BLaER1 treated with 17β-estradiol and CSF1 and Interleukin-3, amounts not matched to agents 10 nM and 100 nM (cell line): ENCODE results near the gene MSTO1.
"Not testable (repeated sequence)": the region's sequence is repeated elsewhere in the genome, so short reads cannot be mapped to it uniquely, and the experiment has no call there.

Experiments
- H3K27ac ChIP-seq, 11 experiments: shearing (Covaris generic); formaldehyde crosslinking; 2 replicates each; pipeline ENCODE4 v1.8.1; 2022
- H3K27me3 ChIP-seq, 11 experiments: shearing (Covaris generic); formaldehyde crosslinking; 2 replicates each; pipeline ENCODE4 v1.8.1; 2022
- H3K36me3 ChIP-seq, 11 experiments: shearing (Covaris generic); formaldehyde crosslinking; 2 replicates each; pipeline ENCODE4 v1.8.1; 2022
- H3K4me1 ChIP-seq, 10 experiments: shearing (Covaris generic); formaldehyde crosslinking; 2 replicates each; pipeline ENCODE4 v1.8.1; 2022
- H3K4me2 ChIP-seq, 11 experiments: shearing (Covaris generic); formaldehyde crosslinking; 2 replicates each; pipeline ENCODE4 v1.8.1; 2022
- H3K4me3 ChIP-seq, 10 experiments: shearing (Covaris generic); formaldehyde crosslinking; 2 replicates each; pipeline ENCODE4 v1.8.1; 2022
- H3K9ac ChIP-seq, 11 experiments: shearing (Covaris generic); formaldehyde crosslinking; 2 replicates each; pipeline ENCODE4 v1.8.1; 2022
- H3K9me3 ChIP-seq, 11 experiments: shearing (Covaris generic); formaldehyde crosslinking; replicated peaks in 1 of 11; 2 replicates each; pipeline ENCODE4 v1.8.1; 2022
- H4K20me1 ChIP-seq, 11 experiments: shearing (Covaris generic); formaldehyde crosslinking; 2 replicates each; pipeline ENCODE4 v1.8.1; 2022
- Cebpa-rat ChIP-seq, 11 experiments: shearing (Covaris generic); IDR thresholded peaks; 2 replicates each; pipeline ENCODE4 v1.8.1; 2022

Gene MSTO1

DNA sequence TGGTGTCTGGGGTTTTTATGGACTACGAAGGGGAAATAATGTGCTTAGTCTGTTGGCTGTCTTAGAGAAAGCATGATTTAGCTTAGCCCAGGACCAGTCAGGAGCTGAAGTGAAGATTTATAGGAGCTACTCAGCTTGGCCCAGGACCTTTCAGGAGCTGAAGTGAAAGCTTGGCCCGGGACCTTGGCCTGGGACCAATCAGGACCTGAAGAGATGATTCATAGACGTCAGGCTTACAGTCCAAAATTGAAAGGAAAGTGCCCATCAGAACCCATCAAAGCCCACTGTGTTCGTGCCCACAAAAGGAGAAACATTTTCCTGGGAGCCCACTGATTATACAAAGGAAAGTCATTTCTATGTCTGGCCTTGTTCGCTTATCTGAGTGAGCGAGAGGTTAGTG lies 35.6 kb downstream of the MSTO1 start:
- H3K9me3 ChIP-seq, result peaks cover 45 to 55% (median 53%) of the 10 kb centered on the region in 11 experiments
- H4K20me1 ChIP-seq, result no peaks in the 10 kb centered on the region
- H3K9ac ChIP-seq, result peak overlapping the region in 4 of 11 experiments; percentile 7 to 52 (median 27); a peak in 5 of 22 replicates
- H3K4me2 ChIP-seq, result peak overlapping the region; percentile 43 to 82 (median 63); a peak in 20 of 22 replicates
- no peak for TF ChIP-seq Cebpa-rat (IDR thresholded peaks at IDR 0.05)
- H3K27me3 ChIP-seq, result no peaks in the 10 kb centered on the region
- H3K4me1 ChIP-seq, result peaks cover 13 to 58% (median 35%) of the 10 kb centered on the region in 10 experiments
- H3K27ac ChIP-seq, result peak overlapping the region in 10 of 11 experiments; percentile 31 to 69 (median 58); a peak in 16 of 22 replicates
- peaks cover 0 to 18% (median 0%) of the 10 kb centered on the region in 11 experiments; a peak in 3 of 22 replicates for H3K36me3 ChIP-seq
- H3K4me3 ChIP-seq, result no peak overlapping the region

DNA sequence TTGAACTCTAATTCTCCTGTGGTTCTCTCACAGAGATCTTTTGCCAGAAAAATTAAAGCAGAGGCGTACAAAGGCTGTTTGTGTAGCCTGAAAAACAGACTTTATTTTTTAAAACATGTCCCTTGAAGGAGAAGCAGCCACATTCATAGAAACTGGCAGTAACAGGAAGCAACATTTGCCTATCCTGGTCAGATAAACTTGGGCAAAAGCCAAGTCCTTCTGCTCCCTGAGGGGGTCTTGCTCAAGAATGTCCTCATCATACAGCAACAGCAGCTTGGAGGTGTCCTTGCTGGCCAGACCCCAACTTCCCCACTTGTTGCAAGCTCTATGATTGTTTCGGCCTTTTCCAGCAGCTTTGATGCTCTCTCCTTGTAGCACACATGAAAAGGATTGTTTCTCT lies 36.3 kb downstream of the MSTO1 start:
- Histone ChIP-seq H3K27me3 (no peaks in the 10 kb centered on the region), H3K36me3 (peaks cover 0 to 18% (median 0%) of the 10 kb centered on the region in 11 experiments; a peak in 3 of 22 replicates), H3K4me3 (no peak overlapping the region), H3K9ac (peak overlapping the region in 8 of 11 experiments; percentile 7 to 55 (median 30); a peak in 8 of 22 replicates), H3K9me3 (peaks cover 40 to 49% (median 48%) of the 10 kb centered on the region in 11 experiments), H3K4me2 (peak overlapping the region; percentile 43 to 82 (median 63)), H3K4me1 (peaks cover 13 to 58% (median 35%) of the 10 kb centered on the region in 10 experiments), H3K27ac (peak overlapping the region in 10 of 11 experiments; percentile 31 to 69 (median 58); a peak in 18 of 22 replicates), H4K20me1 (no peaks in the 10 kb centered on the region)
- TF ChIP-seq Cebpa-rat (IDR thresholded peaks at IDR 0.05), result peak in 7 of 11 experiments; percentile 12 to 75 (median 49); a peak in 9 of 22 replicates

DNA sequence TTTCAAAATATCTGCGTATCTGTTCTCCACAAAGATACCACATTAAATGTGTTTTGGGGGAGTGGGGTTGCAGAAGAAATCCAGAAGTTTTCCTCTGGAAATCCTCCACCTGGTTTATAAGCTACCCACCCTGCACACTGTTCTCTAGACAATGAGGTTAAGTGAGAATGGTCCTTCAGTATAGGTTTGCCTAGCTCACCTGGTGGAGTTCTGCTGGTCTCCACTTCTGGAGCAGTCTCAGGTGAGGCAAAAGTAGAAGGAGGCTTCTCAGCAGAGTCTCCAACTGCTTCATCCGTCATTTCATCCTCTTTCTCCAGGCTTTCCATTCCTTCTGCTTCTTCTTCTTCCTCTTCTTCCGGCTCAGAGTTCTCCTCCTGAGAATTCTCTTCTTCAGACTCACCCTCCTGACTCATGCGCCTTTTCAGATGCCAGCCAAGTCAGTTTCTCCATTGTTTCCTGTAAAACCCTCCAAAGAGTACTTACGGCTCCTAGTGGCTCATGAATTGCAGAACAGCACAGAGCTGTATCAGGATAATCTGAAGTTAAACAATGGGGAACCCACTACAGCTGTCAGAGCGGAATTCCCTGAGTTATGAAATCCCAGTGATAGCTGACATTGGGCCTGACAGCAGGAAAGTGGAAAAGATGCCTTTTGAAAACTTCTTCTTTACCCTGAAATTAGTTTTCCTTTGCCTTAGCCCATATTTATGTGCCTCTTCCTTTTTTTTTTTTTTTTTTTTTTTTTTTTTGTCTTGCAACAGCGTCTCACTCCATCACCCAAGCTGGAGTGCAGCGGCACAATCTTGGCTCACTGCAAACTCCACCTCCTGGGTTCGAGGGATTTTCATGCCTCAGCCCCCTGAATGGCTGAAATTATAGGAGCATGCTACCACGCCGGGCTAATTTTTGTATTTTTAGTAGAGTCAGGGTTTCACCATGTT lies 38.5 kb downstream of the MSTO1 start:
- no peak for TF ChIP-seq Cebpa-rat (IDR thresholded peaks at IDR 0.05)
- no peaks in the 10 kb centered on the region for H4K20me1 ChIP-seq
- peaks cover 13 to 58% (median 35%) of the 10 kb centered on the region in 10 experiments for H3K4me1 ChIP-seq
- peak overlapping the region in 7 of 11 experiments; percentile 2 to 63 (median 53); a peak in 10 of 22 replicates for H3K4me2 ChIP-seq
- H3K9me3 ChIP-seq, result peaks cover 19 to 28% (median 26%) of the 10 kb centered on the region in 11 experiments
- H3K9ac ChIP-seq, result no peak overlapping the region
- peaks cover 0 to 9% (median 0%) of the 10 kb centered on the region in 11 experiments; a peak in 2 of 22 replicates for H3K36me3 ChIP-seq
- H3K27me3 ChIP-seq, result no peaks in the 10 kb centered on the region
- no peak overlapping the region for H3K4me3 ChIP-seq
- H3K27ac ChIP-seq, result peak overlapping the region in 2 of 11 experiments; percentile 17 to 36; a peak in 2 of 22 replicates

DNA sequence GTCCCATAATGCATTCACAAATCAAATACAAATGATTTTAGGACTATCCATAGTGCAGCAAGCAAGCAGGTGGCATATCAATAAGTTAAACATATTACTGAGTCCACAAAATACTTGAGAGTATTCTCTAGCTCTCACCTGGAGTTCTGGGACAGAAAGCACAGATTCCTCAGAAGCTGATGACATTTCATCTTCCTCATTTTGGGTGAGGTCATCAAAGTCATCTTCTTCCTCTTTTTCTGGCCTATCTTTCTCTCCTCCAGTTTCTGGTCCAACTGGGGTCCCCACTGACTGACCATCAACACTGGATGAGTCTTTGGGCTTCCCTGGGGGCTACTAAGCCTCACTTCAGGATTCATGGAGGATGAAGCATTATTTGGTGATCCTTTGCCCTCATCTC lies 39.7 kb downstream of the MSTO1 start:
- H3K27me3 ChIP-seq, result no peaks in the 10 kb centered on the region
- peak overlapping the region in 5 of 11 experiments; percentile 32 to 63 (median 53); a peak in 9 of 22 replicates for H3K4me2 ChIP-seq
- peak overlapping the region in 3 of 11 experiments; percentile 8 to 35 (median 21); a peak in 4 of 22 replicates for H3K27ac ChIP-seq
- no peak for TF ChIP-seq Cebpa-rat (IDR thresholded peaks at IDR 0.05)
- peaks cover 8 to 16% (median 14%) of the 10 kb centered on the region in 11 experiments; a peak in 20 of 22 replicates for H3K9me3 ChIP-seq
- peaks cover 13 to 58% (median 35%) of the 10 kb centered on the region in 10 experiments for H3K4me1 ChIP-seq
- H3K36me3 ChIP-seq, result no peaks in the 10 kb centered on the region
- no peak overlapping the region for H3K9ac ChIP-seq
- no peaks in the 10 kb centered on the region for H4K20me1 ChIP-seq
- no peak overlapping the region for H3K4me3 ChIP-seq

DNA sequence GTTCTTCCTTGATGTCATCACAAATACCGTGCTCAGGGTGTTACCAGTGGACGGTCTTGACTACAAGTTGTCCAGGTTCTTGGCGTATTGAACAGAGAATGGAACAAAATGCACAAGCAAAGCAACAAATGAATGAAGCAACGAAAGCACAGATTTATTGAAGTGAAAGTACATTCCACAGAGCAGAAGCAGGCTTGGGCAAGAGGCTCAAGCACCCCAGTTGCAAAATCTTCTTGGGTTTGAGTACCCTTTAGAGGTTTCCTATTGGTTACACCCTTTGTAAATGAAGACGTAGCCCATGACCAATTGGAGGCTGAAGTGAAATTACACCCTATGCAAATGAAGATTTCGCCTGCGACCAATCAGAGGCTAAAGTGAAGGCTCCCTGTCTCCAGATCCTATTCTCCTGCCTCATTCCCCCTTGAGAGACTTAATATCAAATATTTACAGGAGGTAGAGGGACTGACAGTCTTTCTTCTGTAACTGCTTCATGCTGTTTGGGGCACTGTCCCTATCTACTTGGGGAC lies 40.3 kb downstream of the MSTO1 start:
- no peaks in the 10 kb centered on the region for H3K36me3 ChIP-seq
- H3K4me1 ChIP-seq, result peaks cover 13 to 53% (median 35%) of the 10 kb centered on the region in 10 experiments
- no peak for TF ChIP-seq Cebpa-rat (IDR thresholded peaks at IDR 0.05)
- H3K4me2 ChIP-seq, result peak overlapping the region in 4 of 11 experiments; percentile 32 to 56 (median 52); a peak in 6 of 22 replicates
- H3K4me3 ChIP-seq, result no peak overlapping the region
- peak overlapping the region in 3 of 11 experiments; percentile 8 to 35 (median 21); a peak in 5 of 22 replicates for H3K27ac ChIP-seq
- H3K9ac ChIP-seq, result no peak overlapping the region
- no peaks in the 10 kb centered on the region for H4K20me1 ChIP-seq
- no peaks in the 10 kb centered on the region for H3K27me3 ChIP-seq
- H3K9me3 ChIP-seq, result peaks cover 8 to 14% (median 11%) of the 10 kb centered on the region in 11 experiments; a peak in 20 of 22 replicates

DNA sequence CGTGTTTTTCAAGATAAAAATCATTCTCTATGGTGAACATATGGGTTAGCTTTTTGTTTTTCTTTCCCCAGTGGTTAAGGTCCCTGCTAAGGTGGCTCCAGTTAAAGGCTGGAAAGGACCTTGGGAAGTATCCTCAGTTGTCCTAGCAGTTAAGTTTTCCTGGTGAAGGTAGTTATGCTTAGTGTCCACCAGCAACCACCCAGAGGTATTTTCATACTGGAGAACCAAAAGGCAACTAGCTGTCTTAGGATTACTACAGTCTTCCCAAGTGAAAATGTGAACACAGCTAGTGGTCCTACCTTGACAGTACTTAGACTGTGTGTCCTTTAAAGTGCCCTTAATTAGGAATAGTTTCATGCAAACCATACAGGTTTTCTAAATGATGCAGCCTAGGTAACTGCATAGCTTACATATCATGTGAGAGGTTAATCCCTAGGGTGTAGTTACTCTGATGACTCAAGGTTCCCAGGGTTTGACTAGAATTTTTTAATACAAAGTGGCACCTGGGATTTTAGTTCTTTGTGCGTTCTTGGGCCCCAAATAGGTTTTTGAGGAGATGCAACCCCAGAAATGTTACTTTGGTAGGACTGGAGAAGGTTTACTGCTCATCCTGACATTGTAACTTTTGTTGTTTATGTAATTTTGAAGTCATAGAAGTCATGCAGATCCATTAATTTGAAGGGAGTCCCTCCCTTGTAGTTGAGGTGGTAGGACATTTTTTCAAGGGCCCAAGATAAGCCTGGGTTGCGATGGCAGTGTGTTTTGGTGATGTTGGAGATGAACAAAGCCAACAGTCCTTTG lies 42.0 kb downstream of the MSTO1 start:
- Histone ChIP-seq H3K4me3 (no peak overlapping the region), H3K4me1 (peaks cover 0 to 36% (median 18%) of the 10 kb centered on the region in 10 experiments; a peak in 13 of 20 replicates), H3K4me2 (no peak overlapping the region), H3K9ac (no peak overlapping the region), H3K27ac (no peak overlapping the region), H3K27me3 (no peaks in the 10 kb centered on the region), H3K9me3 (peaks cover 8 to 14% (median 11%) of the 10 kb centered on the region in 11 experiments; a peak in 20 of 22 replicates), H3K36me3 (peaks cover 0 to 5% (median 0%) of the 10 kb centered on the region in 11 experiments; a peak in 3 of 22 replicates), H4K20me1 (no peaks in the 10 kb centered on the region; a peak in 1 of 22 replicates)
- TF ChIP-seq Cebpa-rat (IDR thresholded peaks at IDR 0.05), result no peak

DNA sequence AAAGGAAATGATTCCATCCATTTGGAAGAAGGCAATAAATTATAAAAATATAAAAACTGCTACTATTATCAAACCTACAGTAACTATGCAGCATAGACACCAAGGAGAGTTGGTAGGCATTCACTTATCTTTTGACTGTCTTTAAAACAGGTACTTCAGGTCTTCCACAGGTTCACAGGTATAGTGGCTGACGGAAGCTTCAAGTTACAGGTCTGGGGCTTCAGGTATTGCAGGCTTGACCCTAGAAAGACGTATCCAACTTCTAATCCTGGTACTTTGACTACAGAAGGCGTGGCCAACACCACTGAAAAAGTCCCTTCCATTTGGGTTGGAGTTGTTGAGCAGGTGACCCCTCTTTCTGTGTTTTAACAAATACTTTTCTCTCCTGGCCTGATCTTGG lies 42.9 kb downstream of the MSTO1 start:
- Histone ChIP-seq H3K9ac (no peak overlapping the region), H3K4me3 (no peak overlapping the region), H3K4me1 (peaks cover 0 to 27% (median 16%) of the 10 kb centered on the region in 10 experiments; a peak in 12 of 20 replicates), H3K4me2 (no peak overlapping the region), H4K20me1 (no peaks in the 10 kb centered on the region; a peak in 1 of 22 replicates), H3K27ac (no peak overlapping the region), H3K27me3 (no peaks in the 10 kb centered on the region), H3K36me3 (peaks cover 0 to 14% (median 6%) of the 10 kb centered on the region in 11 experiments; a peak in 13 of 22 replicates), H3K9me3 (peaks cover 8 to 14% (median 11%) of the 10 kb centered on the region in 11 experiments; a peak in 20 of 22 replicates)
- no peak for TF ChIP-seq Cebpa-rat (IDR thresholded peaks at IDR 0.05)

DNA sequence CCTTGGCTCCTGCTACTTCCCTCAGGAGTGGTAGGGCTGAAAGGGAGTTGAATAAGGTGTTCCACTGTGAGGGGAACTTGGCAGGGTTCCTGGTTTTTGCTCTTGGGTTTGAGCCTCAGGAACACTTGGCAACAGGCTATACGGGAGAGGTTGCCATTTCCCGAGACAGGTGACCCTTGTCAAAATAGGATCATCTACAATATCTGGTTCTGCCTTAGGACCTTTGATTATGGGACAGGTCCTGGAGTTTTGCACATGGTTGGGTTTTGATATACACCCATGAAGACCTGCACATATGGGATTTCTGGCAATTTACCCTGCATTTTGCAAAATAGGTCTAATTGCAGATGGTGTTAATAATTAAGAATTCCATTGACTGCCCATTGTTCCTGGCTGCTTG lies 47.4 kb downstream of the MSTO1 start:
- no peak overlapping the region for H3K27ac ChIP-seq
- H3K36me3 ChIP-seq, result peaks cover 43 to 59% (median 51%) of the 10 kb centered on the region in 11 experiments
- no peak overlapping the region for H3K4me2 ChIP-seq
- TF ChIP-seq Cebpa-rat (IDR thresholded peaks at IDR 0.05), result no peak
- peaks cover 0 to 19% (median 18%) of the 10 kb centered on the region in 10 experiments; a peak in 15 of 20 replicates for H3K4me1 ChIP-seq
- H3K9ac ChIP-seq, result no peak overlapping the region
- H3K9me3 ChIP-seq, result peaks cover 0 to 9% (median 0%) of the 10 kb centered on the region in 11 experiments; a peak in 4 of 22 replicates
- no peak overlapping the region for H3K4me3 ChIP-seq
- H4K20me1 ChIP-seq, result peaks cover 0 to 19% (median 0%) of the 10 kb centered on the region in 11 experiments; a peak in 9 of 22 replicates
- H3K27me3 ChIP-seq, result no peaks in the 10 kb centered on the region

DNA sequence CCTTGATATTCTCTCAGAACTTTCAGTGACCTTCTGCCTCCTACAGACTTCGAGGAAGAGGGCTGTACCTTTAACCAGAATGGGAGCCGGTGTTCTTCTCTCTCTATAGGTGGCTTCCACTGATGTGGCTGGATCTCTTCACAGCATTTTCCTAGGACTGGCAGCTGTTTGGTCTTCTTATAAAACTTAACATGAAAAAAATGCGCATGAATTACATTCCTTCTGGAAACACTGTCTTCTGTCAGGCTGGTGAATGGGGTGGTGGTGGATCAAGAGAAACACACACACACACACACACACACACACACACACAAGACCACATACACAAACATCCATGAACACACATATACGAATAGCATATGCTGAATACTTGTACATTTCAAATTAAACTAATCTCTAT lies 51.2 kb downstream of the MSTO1 start:
- H3K9me3 ChIP-seq, H3K9ac ChIP-seq, H3K4me3 ChIP-seq, H3K27me3 ChIP-seq, H3K27ac ChIP-seq: not testable (repeated sequence)
- Histone ChIP-seq H3K36me3 (peaks cover 80 to 97% (median 89%) of the 10 kb centered on the region in 11 experiments), H3K4me1 (peaks cover 0 to 19% (median 18%) of the 10 kb centered on the region in 10 experiments; a peak in 15 of 20 replicates), H3K4me2 (peak overlapping the region in 4 of 11 experiments; percentile 28 to 60 (median 51); a peak in 5 of 22 replicates), H4K20me1 (peaks cover 0 to 23% (median 10%) of the 10 kb centered on the region in 11 experiments; a peak in 10 of 22 replicates)
